ENCODE results near the gene ZNF684.
A peak's percentile ranks its signal among the peaks of the same experiment; 100 is the strongest.
"Not testable (repeated sequence)": the region's sequence is repeated elsewhere in the genome, so short reads cannot be mapped to it uniquely, and the experiment has no call there.

ZNF684 gene

DNA sequence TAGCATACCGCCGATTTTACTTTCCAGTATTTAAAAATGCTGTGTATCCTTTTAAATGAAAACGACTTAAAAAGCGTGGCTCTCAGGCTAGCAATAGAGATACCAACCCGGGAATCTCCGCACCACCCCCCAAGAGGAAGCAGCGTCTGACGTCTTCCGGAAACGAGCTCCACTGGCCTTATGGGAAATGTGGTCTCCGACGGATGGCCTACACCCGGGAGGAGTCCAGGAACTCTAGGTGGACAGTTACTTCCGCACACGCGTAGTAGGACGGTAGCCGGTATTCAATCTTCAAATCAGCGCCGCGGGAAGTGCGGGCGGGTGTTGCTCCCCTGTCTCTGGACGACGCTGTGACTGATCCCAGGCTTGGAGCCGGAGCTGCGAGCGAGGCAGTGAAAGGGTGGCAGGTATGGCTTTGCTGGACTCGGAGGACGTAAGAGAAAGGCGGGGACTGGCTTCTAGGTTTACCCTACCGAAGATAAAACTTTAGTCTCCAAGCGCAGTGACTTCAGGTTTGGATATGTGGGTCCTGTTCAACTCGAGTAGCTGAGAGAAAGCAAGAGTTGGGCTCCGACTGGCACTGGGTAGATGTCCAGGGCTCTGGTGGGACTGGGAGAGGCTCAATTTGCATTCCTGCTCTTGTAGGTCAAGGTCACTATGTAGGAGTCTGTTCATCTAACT, at the start of gene ZNF684:
ZNF684 (plus strand) TSS at position 257 of the 681 bp plus-strand sequence. CDS start 1,530 bp downstream, outside the sequence.
- peak; percentile 98 for DNase-seq

DNA sequence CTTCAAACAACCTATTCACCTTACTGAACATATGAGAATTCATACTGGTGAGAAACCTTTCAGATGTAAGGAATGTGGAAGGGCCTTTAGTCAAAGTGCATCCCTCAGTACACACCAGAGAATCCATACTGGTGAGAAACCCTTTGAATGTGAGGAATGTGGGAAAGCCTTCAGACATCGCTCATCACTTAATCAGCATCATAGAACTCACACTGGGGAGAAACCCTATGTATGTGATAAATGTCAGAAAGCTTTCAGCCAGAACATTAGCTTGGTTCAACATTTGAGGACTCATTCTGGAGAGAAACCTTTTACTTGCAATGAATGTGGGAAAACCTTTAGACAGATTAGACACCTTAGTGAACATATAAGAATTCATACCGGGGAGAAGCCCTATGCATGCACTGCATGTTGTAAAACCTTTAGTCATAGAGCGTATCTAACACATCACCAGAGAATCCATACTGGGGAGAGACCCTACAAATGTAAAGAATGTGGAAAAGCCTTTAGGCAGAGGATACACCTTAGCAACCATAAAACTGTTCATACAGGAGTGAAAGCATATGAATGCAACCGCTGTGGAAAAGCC, 36.0 kb upstream of the ZNF684 start:
- no peak for DNase-seq

DNA sequence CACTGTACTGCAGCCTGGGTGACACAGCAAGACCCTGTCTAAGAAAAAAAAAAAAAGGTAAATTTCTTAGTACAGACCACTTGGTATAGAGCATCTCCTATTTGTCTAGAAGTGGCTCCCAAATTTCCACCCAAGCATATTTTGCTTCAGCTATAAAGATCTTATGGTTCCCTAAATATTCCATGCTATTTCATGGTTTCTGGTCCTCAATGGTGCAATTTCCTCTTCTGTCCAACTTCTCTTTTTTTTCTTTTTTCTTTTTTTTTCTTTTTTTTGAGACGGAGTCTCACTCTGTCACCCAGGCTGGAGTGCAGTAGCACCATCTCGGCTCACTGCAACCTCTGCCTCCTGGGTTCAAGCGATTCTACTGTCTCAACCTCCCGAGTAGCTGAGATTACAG, 28.8 kb upstream of the ZNF684 start:
- not testable (repeated sequence) for DNase-seq

DNA sequence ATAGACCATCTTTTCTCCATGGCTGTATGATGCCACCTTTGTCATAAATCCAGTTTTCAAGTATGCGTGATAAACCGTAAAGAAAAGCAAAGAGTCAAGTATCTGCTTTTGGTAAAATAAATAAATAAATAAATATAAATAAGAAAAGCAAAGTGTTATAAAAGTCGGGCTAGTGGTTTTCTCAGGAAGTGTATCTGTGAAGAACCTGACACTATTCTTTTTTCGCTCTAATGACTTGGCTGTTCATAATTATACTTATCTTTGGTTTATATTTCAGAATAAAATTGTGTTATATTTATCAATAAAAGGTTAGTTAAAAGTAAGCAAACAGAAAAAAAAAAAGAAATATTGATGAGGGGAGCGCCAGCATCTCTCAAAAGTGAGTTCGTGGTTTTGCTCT, 23.5 kb upstream of the ZNF684 start:
- no peak for DNase-seq

DNA sequence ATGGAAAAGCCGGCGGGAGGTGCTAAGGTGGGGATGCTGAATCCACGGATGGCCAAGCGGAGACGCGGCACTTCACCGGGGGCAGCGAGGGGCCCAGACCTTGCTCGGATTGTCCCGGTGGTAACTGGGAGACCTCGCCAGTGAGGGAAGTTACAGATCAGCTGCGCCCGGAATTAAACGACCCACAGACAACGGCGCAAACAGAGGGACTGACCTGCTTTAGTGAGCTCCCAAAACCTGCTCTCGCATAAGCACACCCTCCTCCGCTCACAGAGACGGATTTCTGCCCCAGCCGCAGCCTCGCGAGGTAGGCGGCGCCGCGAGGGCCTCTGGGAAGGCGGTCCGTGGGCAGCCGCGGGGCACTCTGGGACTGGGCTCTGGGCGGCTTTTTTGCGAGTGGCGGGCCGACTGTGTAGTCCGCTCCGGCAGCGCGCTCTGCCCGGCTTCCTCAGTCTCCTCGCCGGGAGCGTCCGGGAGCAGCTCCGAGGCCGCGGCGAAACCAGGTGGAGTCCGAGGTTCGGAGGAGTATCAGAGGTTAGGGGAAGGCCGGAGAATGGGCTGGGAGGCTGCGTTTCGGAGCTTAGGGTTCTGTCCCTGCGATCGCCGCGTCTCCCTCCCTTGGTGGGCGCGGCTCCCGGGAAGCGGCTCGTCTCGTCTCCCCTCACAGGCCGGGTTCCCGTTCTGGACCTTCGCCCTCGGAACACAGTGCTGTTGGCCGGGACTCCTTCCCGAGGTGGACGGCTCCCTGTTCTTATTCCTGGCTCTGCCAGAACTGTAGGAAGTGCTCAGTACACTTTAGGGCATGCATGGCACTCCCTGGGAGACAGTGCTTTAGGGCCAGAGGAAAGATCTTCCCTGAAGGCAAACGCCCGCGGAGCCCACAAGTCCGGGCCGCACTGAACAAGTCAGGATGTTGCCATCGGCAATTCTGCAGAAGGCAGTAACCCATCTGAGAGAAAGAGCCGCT, 22.8 kb upstream of the ZNF684 start, which contains the start of gene EXO5:
EXO5 (plus strand) TSS at position 393 of the 967 bp plus-strand sequence. CDS start 5,778 bp downstream, outside the sequence.
- DNase-seq: peak; percentile 93

DNA sequence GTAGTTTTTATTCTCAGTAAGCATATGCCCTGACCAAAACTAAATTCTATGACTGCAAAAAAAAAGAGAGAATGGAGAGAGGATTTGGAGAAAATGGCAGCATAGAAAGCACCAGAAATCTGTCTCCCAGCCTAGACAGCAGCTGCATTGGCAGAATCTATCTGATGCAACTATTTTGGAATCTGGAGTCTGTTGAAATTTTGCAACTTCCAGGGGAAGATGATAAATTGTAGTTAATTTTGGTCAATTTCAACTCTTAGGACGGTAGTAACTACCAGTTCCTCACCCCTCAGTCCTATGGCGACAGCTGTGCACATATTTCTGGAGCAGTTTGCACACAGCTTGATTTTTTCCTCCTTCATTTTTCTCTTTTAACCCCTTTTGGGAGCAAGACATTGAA, 11.9 kb upstream of the ZNF684 start:
- no peak for DNase-seq

DNA sequence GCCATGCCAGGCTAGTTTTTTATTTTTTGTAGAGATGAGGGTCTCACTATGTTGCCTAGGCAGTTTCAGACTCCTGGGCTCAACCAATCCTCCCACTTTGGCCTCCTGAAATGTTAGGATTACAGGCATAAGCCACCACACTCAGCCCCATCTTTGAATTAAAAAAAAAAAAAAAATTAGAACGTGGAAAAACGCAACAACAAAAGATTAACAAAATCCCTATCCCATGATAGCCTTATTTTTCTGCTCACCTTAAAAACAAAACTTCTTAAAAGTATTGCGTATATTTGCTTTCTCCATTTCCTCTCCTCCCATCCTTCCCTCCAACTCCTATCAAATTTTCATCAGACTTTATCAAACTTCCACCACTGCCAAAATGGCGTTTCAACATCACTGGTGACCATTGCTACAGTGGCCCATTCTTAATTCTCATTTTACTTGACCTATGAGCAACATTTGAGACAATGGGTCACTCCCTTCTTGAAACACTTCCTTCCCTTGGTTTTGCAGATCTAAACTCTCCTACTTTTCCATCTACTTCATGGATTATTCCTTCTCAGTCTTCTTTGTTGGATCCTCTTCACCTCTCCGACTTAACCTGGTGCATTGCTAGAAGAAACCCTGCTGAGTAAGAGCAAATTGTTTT, 579 bp upstream of the ZNF684 start:
- peak; percentile 41 for DNase-seq

DNA sequence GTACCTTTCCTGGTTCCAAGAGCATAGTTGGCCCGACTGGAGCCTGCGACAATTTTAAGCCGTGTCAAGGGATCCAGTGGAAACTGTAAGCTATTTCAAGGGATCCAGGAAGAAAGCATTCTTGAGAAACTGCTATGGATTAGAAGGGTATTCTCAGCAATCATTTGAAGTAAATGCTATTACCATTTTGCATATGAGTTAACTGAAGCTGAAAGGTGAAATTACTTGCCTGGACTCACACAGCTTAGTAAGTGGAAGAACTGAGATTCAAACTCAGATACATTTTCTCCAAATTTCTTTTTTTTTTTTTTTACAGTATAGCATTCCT, 589 bp downstream of the ZNF684 start:
- no peak for DNase-seq

DNA sequence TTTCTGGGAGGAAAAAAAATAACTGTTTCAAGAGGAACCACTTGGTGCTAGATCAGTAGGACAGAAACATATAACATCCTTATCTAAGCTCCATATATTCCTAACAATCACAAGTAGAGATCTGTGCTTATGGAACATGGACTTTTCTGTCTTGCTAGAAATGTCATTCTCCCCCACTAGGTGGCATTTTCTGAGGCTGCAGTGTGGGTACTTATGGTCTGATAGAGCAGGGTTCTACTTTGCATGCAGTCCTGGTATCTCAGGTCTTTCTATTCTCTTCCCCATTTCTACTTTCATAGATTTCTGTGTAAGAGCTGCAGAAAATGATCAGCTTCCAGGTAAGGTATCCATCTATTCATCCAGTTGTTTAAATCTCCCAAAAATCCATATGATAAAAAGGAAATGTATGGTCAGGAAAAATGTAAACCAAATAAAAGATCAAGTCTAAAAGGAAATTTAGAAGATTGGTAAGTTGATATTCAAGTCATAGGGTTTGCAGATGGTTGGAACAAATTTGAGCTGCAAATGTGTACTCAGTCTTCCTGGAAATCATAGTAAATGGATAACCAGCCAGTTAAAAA, 1.5 kb downstream of the ZNF684 start:
- DNase-seq: peak; percentile 55

DNA sequence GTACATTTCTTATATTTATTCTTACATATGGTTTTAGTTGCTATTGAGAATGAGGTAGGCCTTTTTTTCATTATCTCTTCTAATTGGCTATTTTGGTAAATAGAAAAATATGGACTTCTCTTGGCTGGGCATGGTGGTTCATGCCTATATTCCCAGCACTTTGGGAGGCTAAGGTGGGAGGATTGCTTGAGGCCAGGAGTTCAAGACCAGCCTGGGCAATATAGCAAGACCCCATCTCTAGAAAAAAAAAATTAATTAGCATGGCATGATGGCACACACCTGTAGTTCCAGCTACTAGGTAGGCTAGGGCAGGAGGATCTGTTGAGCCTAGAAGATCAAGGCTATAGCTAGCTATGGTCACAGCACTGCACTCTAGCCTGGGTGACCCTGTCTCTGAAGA, 3.2 kb downstream of the ZNF684 start:
- DNase-seq: no peak

DNA sequence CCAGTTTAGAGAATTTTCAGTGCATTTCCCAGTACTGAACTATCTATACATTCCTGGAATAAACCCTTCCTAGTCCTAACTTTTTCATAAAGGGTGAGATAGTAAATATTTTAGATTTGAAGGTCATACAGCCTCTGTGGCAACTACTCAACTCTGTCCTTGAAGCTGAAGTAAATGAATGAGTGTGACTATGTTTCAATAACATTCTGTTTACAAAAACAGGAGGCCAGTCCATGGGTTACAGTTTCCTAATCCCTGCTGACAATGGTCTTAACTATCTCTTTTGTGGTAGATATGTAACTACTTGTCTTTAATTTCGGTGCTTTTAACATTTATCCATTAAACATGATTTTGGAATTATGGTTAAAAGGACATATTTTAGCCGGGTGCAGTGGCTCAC, 4.3 kb downstream of the ZNF684 start:
- DNase-seq: no peak

DNA sequence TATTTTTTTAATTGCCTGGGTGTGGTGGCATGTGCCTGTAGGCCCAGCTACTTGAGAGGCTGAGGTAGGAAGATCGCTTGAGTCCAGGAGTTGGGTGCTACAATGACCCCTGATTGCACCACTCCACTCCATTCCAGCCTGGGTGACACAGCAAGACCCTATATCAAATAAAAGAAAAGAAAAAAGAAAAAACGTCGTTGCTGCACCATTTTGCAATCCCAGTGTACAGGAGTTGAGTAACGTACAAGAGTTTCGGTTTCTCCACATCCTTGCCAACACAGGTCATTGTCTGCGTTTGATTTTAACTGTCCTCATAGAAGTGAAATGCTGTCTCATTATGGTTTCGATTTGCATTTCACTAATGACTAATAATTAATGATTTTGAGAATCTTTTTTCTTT, 7.9 kb downstream of the ZNF684 start:
- no peak for DNase-seq

DNA sequence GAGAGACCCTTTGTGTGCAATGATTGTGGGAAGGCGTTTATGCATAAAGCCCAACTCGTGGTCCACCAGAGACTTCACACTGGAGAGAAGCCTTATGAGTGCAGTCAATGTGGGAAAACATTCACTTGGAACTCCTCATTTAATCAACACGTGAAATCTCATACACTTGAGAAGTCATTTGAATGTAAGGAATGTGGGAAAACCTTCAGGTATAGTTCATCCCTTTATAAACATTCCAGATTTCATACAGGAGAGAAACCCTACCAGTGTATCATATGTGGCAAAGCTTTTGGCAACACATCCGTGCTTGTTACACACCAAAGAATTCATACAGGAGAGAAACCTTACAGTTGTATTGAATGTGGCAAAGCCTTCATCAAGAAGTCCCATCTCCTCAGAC, 15.5 kb downstream of the ZNF684 start:
- DNase-seq: no peak

DNA sequence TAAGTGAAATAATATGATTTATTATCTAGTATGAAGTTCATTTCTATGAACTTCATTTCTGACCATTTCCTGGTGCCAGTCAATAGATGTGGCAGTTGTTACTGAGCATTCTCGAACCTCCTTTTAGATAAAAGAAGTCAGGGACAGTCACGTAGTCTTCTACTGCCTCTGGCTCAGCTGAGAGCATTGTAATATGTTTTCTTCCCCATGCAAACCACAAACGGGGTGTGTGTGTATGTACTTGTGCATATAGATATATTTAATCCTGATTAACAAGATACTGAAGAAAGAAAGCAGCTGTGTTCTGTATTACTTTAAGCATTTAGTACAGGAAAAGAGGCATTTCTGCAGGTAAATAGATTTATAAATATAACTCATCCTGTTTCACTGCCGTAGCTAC, 21.6 kb downstream of the ZNF684 start:
- DNase-seq: no peak

DNA sequence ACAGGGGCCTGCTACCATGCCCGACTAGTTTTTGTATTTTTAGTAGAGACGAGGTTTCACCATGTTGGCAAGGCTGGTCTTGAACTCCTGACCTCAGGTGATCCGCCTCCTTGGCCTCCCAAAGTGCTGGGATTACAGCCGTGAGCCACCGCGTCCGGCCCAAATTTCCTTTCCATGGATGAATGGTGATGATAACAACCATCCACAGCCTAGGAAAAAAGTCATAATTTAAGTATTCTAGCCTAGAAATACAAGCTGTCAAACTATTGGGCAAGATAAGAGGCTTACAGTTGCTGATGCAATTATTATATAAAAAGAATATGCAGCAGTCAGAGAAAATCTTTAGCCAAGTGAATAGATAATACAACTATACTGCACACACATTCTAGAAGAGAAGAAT, 23.4 kb downstream of the ZNF684 start:
- DNase-seq: not testable (repeated sequence)

DNA sequence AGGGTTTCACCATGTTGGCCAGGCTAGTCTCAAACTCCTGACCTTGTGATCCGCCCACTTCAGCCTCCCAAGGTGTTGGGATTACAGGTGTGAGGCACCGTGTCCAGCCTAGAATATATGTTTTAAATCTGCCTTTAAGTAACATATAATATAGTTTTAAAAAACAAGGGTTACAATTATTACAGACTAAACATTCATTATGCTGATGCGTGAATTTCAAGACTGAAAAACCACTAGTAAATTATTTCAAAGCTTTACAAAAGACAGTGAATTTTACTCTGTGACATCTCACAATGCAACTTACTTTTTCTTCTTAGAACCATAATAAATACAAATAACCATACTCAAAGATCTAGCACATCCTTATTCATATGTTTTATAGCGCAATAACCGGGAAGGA, 24.7 kb downstream of the ZNF684 start:
- DNase-seq: no peak

DNA sequence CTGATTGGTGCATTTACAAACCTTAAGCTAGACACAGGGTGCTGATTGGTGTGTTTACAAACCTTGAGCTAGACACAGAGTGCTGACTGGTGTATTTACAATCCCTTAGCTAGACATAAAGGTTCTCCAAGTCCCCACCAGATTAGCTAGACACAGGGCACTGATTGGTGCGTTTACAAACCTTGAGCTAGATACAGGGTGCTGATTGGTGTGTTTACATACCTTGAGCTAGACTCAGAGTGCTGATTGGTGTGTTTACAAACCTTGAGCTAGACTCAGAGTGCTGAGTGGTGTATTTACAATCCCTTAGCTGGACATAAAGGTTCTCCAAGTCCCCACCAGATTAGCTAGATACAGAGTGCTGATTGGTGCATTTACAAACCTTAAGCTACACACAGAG, 26.8 kb downstream of the ZNF684 start:
- DNase-seq: not testable (repeated sequence)

DNA sequence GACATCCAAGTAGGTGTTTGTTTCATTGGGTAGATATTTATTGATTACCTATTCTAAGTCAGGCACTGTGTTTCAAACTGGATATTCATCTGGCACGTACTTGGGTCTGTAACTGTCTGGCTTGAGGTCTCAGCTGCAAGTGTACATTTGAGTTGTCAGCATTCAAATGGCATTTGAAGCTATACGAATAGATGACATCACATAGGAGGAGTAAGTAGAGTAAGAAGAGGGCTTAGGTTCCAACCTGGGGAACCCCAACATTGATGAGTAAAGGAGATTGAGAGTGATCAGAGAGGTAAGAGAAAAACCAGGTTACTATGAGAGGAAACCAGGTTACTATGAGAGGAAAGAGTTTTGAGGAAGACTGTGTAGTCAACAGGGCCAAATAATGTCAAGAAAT, 30.7 kb downstream of the ZNF684 start:
- DNase-seq: no peak

DNA sequence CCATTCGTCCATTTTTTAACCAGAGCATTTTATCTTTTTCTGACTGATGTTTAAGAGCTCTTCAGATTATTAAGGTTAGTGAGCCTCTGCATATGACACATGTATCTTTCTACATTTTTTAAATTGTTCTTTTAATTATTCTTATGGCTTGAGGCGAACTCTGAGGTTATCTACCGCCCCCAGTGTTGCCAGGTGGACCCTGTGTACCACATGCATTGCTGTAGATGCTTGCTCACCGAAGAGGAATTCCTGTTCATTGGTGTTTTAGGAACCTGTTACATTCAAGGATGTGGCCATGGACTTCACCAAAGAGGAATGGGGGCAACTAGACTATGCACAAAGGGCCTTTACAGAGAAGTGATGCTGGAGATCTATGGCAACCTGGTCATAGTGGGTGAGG, 31.8 kb downstream of the ZNF684 start:
- no peak for DNase-seq

DNA sequence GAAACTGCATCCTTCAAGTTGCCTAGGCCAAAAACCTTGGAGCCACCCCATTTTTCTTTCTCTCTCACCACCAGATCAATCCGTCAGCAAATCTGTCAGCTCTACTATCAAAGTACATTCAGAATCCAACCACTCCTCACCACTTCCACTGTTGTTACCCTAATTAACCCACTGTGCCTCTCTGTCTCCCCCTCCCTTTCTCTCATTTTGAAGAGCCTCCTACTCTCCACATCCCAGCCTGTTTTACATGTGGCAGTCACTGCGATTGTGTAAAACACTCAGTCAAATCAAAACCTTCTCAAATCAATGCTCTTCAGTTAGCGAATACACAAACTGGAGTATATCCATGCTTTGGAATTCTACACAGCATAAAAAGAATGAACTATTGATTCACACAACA, 33.1 kb downstream of the ZNF684 start:
- no peak for DNase-seq

DNA sequence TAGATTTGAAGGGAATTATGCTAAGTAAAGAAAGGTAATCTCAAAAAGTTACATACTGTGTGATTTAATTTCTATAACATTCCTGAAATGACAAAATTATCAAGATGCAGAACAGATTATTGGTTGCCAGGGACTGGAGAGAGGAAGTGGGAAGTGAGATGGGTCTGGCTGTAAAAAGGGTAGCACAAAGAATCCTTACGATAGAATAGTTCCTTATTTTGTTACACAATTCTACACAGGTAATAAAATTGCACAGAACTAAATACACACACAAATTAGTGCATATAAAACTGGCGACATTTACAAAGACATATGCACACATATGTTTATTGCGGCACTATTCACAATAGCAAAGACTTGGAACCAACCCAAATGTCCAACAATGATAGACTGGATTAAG, 33.5 kb downstream of the ZNF684 start:
- DNase-seq: no peak

DNA sequence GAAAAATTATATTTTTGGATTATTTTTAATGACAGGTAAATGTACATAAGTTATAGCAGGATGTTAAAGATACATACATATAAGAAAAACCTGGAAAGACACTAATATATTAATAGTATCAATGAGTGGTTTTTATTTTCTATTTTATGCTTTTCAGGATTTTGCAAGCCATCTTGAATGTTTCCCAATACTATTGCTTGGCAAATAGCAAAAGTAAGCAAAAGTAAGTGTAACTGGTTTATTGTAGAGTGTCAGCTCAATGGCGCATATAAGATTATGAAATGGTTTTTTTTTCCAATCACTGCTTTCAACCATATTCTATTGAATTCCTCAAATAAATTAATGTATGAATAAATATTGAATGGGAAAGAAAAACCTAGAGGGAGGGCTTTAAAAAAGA, 36.4 kb downstream of the ZNF684 start:
- no peak for DNase-seq

DNA sequence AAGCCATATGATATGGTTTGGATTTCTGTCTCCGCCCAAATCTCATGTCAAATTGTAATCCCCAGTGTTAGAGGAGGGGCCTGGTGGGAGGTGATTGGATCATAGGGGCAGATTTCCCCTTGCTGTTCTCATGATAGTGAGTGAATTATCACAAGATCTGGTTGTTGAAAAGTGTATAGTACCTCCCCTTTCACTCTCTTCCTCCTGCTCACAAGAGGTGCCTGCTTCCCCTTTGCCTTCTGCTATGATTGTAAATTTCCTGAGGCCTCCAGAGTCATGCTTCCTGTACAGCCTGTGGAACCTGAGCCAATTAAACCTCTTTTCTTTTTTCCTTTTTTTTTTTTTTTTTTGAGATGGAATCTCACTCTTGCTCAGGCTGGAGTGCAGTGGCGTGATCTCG, 43.4 kb downstream of the ZNF684 start:
- DNase-seq: not testable (repeated sequence)
